Esophagus (tissue), 2 donors: Measurements from ENCODE around the gene RAD51B. TPM values are rescaled to one million over a fixed set of nuclear protein-coding genes. Genes with fewer than 3 reads are reported as not detected.
A peak's percentile ranks its signal among the peaks of the same experiment; 100 is the strongest.
"Not testable (repeated sequence)": the region's sequence is repeated elsewhere in the genome, so short reads cannot be mapped to it uniquely, and the experiment has no call there.

Experiments used
- H3K27ac ChIP-seq, 2 donors: one replicate each; pipeline ENCODE4 v1.5.1; 2013; ENCODE audit warnings: low read depth in 2 of 2, mild to moderate bottlenecking in 2 of 2, inconsistent platforms in 1 of 2, low read length in 1 of 2, moderate library complexity in 1 of 2
- H3K27me3 ChIP-seq, 2 donors: one replicate each; pipeline ENCODE4 v1.6.1; 2013; ENCODE audit warnings: low read length in 2 of 2, control low read depth in 1 of 2, mild to moderate bottlenecking in 1 of 2; ENCODE audit not compliant: insufficient read depth in 2 of 2, control insufficient read depth in 1 of 2
- H3K36me3 ChIP-seq, 2 donors: one replicate each; pipeline ENCODE4 v1.6.1; 2013; ENCODE audit warnings: low read length in 1 of 2; ENCODE audit not compliant: control insufficient read depth in 2 of 2, insufficient read depth in 2 of 2
- H3K4me1 ChIP-seq, 2 donors: one replicate each; pipeline ENCODE4 v1.6.1; 2013; ENCODE audit warnings: low read length in 1 of 2; ENCODE audit not compliant: control insufficient read depth in 2 of 2, insufficient read depth in 2 of 2
- H3K4me3 ChIP-seq, 2 donors: one replicate each; pipeline ENCODE4 v1.5.1; 2013; ENCODE audit warnings: low read length in 2 of 2, mild to moderate bottlenecking in 2 of 2, low read depth in 1 of 2, moderate library complexity in 1 of 2
- H3K9me3 ChIP-seq, 2 donors: one replicate each; pipeline ENCODE4 v1.6.1; 2013; ENCODE audit warnings: mild to moderate bottlenecking in 2 of 2, low read depth in 1 of 2, low read length in 1 of 2, moderate library complexity in 1 of 2; ENCODE audit not compliant: control insufficient read depth in 2 of 2, insufficient read depth in 1 of 2
- WGBS, 2 donors: extraction: QIAGEN DNeasy Blood & Tissue Kit; methylation state at CpG; one replicate each; pipeline ENCODE4 v1.1.7; 2013; 5-methylcytosine and 5-hydroxymethylcytosine counted together
- polyA plus RNA-seq, 2 donors: library from polyadenylated mRNA; stranded (reverse); fragments of 200-250 nt; gene quantifications; one replicate each; pipeline ENCODE4 v1.2.3, GENCODE V29; 2013
- donor health status: healthy with polysubstance abuse.
- donor health status: Bipolar disorder and iron deficiency.

RAD51B gene
- polyA plus RNA-seq, 2 donors = 3.2 to 4.0 TPM

GRCh38 chr14:68292441-68293215 is 473.0 kb downstream of the RAD51B start:
- 82 to 88% methylated on average over 7 of the region's 7 CpGs for WGBS, 2 donors
- Histone ChIP-seq H3K27me3 (no peaks in the 10 kb centered on the region), H3K27ac (peak overlapping the region; percentile 4 to 18), H3K4me3 (no peak overlapping the region), H3K9me3 (no peaks in the 10 kb centered on the region), H3K36me3 (no peaks in the 10 kb centered on the region), H3K4me1 (no peaks in the 10 kb centered on the region)

- Histone ChIP-seq H3K4me1 (no peaks in the 10 kb centered on the region), H3K27ac (no peak overlapping the region), H3K4me3 (no peak overlapping the region), H3K9me3 (no peaks in the 10 kb centered on the region), H3K36me3 (no peaks in the 10 kb centered on the region), H3K27me3 (no peaks in the 10 kb centered on the region)
- 56 to 81% methylated on average over 5 of the region's 5 CpGs for WGBS, 2 donors
Observed at GRCh38 chr14:68293404-68293803, 473.8 kb downstream of the RAD51B start.

GRCh38 chr14:68295316-68295816 is 475.8 kb downstream of the RAD51B start:
- Histone ChIP-seq H3K4me1 (no peaks in the 10 kb centered on the region), H3K36me3 (no peaks in the 10 kb centered on the region), H3K27me3 (no peaks in the 10 kb centered on the region), H3K9me3 (no peaks in the 10 kb centered on the region), H3K27ac (no peak overlapping the region), H3K4me3 (no peak overlapping the region)
- WGBS, 2 donors = 57 to 85% methylated on average over 8 of the region's 8 CpGs

GRCh38 chr14:68297039-68297438 is 477.5 kb downstream of the RAD51B start:
- Histone ChIP-seq H3K36me3 (no peaks in the 10 kb centered on the region), H3K4me1 (no peaks in the 10 kb centered on the region), H3K4me3 (no peak overlapping the region), H3K9me3 (no peaks in the 10 kb centered on the region), H3K27me3 (no peaks in the 10 kb centered on the region), H3K27ac (no peak overlapping the region)
- 80 to 84% methylated on average over 4 of the region's 4 CpGs for WGBS, 2 donors

GRCh38 chr14:68297876-68298468 is 478.4 kb downstream of the RAD51B start:
- H3K9me3 ChIP-seq = no peaks in the 10 kb centered on the region
- no peak overlapping the region for H3K4me3 ChIP-seq
- WGBS, 2 donors = 81 to 82% methylated on average over 4 of the region's 4 CpGs
- H3K36me3 ChIP-seq = no peaks in the 10 kb centered on the region
- H3K27me3 ChIP-seq = no peaks in the 10 kb centered on the region
- no peak overlapping the region for H3K27ac ChIP-seq
- no peaks in the 10 kb centered on the region for H3K4me1 ChIP-seq

GRCh38 chr14:68300608-68301007 is 481.0 kb downstream of the RAD51B start:
- Histone ChIP-seq H3K36me3 (no peaks in the 10 kb centered on the region), H3K4me3 (no peak overlapping the region), H3K9me3 (no peaks in the 10 kb centered on the region), H3K27ac (no peak overlapping the region), H3K4me1 (no peaks in the 10 kb centered on the region), H3K27me3 (no peaks in the 10 kb centered on the region)
- 95 to 96% methylated on average over 4 of the region's 4 CpGs for WGBS, 2 donors

- H3K36me3 ChIP-seq = no peaks in the 10 kb centered on the region
- H3K4me1 ChIP-seq = no peaks in the 10 kb centered on the region
- no peak overlapping the region for H3K27ac ChIP-seq
- 52 to 79% methylated on average over 1 of the region's 1 CpG for WGBS, 2 donors
- no peaks in the 10 kb centered on the region for H3K27me3 ChIP-seq
- no peak overlapping the region for H3K4me3 ChIP-seq
- H3K9me3 ChIP-seq = no peaks in the 10 kb centered on the region
Observed at GRCh38 chr14:68301219-68301618, 481.6 kb downstream of the RAD51B start.

GRCh38 chr14:68302938-68303337 is 483.4 kb downstream of the RAD51B start:
- not testable (repeated sequence) for H3K4me1 ChIP-seq, H3K9me3 ChIP-seq, H3K27ac ChIP-seq, H3K27me3 ChIP-seq, H3K36me3 ChIP-seq, H3K4me3 ChIP-seq
- 94 to 98% methylated on average over 2 of the region's 2 CpGs for WGBS, 2 donors

- H3K36me3 ChIP-seq = no peaks in the 10 kb centered on the region
- WGBS, 2 donors = 81 to 94% methylated on average over 4 of the region's 4 CpGs
- no peaks in the 10 kb centered on the region for H3K27me3 ChIP-seq
- H3K4me3 ChIP-seq = no peak overlapping the region
- H3K27ac ChIP-seq = no peak overlapping the region
- H3K9me3 ChIP-seq = no peaks in the 10 kb centered on the region
- H3K4me1 ChIP-seq = no peaks in the 10 kb centered on the region
Observed at GRCh38 chr14:68305738-68306137, 486.2 kb downstream of the RAD51B start.
